ENCODE measurements around the gene MAP4K4.

Gene MAP4K4

DNA sequence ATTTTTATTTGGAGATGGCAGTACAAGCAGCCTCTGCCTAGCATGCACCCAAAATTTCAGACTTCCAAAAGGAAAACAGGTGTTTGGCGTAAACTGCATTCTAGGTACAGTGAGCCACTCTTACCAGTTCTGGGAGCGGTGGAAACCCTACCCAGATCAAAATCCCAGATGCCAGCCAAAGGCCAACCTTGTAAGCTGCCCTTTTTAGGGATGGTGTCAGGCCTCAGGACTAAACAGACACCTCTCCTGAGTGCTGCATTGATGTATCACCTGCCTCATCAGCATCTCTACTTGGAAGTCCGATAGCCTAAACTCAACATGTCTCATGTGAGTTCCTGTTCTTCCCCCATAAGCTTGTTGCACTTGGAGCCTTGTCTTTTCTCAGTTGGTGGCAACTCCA, 104.0 kb downstream of the MAP4K4 start:
- Mint-ChIP-seq H3K27ac (ENCODE audit: low read depth) (no peak overlapping the region), H3K4me3 (no peak overlapping the region), H3K27me3 (no peaks in the 10 kb centered on the region), H3K4me1 (peaks cover 69% of the 10 kb centered on the region), H3K9me3 (no peaks in the 10 kb centered on the region), H3K36me3 (ENCODE audit: insufficient read depth) (no peaks in the 10 kb centered on the region)
- no peak for ATAC-seq (replicated peaks; ENCODE audit: extremely low read depth, poor library complexity, severe bottlenecking)
- DNase-seq (ENCODE audit: low spot score in 2 of 2) = no peak

DNA sequence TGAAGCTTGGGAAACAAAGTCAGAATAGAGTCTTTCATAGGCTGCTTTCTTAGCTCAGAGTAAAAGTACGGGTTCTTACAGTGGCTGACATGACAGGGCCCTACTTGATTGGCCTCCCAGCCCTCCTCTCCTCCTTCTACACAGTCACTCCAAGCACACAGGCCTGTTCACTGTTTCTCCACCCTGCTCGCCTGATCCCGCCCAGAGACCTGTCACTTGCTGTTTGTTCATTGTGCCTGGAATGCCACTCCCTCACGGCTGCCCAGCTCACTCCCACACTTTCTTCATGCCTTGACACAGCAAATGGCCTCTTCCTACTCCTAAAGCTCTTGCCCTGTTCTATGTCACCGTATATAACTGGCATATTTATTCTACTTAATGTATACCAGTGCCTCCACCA, 104.8 kb downstream of the MAP4K4 start:
- ATAC-seq (replicated peaks; ENCODE audit: extremely low read depth, poor library complexity, severe bottlenecking) (no peak), DNase-seq (ENCODE audit: low spot score in 2 of 2) (no peak)
- Mint-ChIP-seq H3K27me3 (no peaks in the 10 kb centered on the region), H3K27ac (ENCODE audit: low read depth) (no peak overlapping the region), H3K9me3 (no peaks in the 10 kb centered on the region), H3K4me3 (no peak overlapping the region), H3K36me3 (ENCODE audit: insufficient read depth) (no peaks in the 10 kb centered on the region), H3K4me1 (peaks cover 66% of the 10 kb centered on the region)

DNA sequence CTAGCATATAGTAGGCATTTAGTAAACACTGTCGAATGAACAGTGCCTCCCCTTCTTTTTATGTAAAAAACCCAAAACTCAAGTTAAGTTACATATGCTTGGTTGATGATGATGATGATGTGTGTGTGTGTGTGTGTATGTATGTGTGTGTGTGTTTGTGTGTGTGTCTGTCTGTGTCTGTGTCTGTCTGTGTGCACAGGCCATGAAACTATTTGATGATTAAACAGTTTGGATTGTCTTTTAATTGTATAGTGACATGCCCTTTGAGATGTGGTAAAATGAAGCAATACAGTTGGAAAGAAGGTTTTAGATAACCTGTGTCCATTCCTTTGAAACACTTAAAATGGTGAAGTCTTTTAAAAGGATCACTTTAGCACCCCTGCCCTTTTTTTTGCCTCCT, 105.6 kb downstream of the MAP4K4 start:
- Mint-ChIP-seq H3K27me3 (no peaks in the 10 kb centered on the region), H3K4me1 (peaks cover 72% of the 10 kb centered on the region), H3K27ac (ENCODE audit: low read depth) (no peak overlapping the region), H3K4me3 (no peak overlapping the region), H3K9me3 (no peaks in the 10 kb centered on the region), H3K36me3 (ENCODE audit: insufficient read depth) (no peaks in the 10 kb centered on the region)
- ATAC-seq (replicated peaks; ENCODE audit: extremely low read depth, poor library complexity, severe bottlenecking) (no peak), DNase-seq (ENCODE audit: low spot score in 2 of 2) (no peak)

DNA sequence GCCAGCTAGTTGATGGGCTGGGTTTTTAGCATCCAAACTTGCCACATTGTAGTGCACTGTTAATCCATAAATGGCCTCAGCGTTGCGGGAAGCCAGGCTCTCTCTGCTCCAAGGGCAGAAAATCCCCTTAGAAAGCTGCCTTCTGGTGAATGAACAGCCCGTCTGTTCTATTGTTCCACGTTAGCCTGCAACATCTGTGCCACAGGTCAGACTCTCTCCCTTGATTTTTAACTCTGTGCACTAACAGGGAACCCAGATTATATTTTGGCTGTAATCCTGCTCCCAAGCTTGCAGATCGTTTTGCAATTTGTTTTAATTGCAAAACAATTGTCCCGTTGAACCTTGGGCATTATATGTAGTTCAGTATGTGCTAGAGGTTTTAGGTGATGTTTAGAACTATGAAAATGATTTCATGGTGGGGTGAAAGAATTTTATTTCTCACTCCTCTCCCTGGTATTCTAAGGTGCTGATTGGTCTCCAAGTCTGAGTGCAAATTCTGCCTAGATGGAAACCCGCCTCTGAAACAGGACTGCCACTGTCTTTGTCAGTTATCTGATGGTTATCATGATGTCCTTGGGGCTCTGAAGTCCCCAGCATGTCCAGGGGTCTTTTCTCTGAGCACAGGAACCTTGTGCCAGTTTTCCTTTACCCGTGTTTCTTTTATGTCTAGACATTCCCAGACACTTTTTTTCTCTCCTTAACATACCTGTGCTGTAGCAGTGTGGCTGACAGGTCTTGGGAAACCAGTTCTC, 106.6 kb downstream of the MAP4K4 start:
- ATAC-seq (replicated peaks; ENCODE audit: extremely low read depth, poor library complexity, severe bottlenecking) (no peak), DNase-seq (ENCODE audit: low spot score in 2 of 2) (no peak)
- no peaks in the 10 kb centered on the region for H3K36me3 Mint-ChIP-seq (ENCODE audit: insufficient read depth)
- H3K9me3 Mint-ChIP-seq = no peaks in the 10 kb centered on the region
- H3K27me3 Mint-ChIP-seq = no peaks in the 10 kb centered on the region
- no peak overlapping the region for H3K4me3 Mint-ChIP-seq
- no peak overlapping the region for H3K27ac Mint-ChIP-seq (ENCODE audit: low read depth)
- H3K4me1 Mint-ChIP-seq = peaks cover 71% of the 10 kb centered on the region

DNA sequence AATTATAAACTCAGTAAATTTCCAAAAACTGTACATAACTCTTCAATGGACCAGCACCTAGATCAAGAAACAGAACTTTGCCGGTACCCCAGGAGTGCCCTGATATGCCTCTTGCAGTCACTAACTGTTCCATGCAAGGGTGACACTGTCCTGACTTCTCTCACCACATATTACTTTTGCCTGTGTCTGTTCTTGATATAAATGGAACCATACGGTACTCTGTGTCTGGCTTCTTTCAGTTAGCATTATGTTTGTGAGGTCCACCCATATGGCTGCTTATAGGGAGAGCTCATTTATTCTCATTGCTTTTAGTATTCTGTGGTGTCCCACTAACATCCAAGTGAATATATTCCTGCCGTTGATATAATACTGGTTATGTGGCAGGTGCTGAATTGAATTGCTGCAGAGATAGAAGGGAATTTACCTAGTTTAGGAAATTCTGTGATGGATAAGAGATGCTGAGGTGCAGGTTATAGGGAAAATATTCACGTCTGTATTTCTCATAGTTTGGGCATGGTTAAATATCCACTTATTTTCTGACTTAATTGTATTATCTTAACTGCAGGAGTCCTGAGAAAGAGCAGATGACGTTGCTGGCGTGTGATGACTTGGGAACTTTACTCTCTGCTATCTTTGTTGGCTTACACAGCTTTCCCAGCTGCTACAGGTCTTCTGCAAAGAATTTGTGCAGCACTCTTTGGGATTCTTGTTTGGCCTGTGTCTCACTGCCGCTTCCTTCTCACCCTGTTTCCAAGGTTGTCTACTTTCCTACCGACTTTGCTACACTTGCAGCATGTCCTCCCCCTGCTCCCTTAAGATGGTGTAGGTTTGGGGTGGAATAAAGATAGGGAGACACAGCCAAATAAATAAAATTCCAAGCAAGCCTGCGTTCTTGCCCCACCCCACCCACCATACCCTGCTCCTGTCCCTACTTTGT, 107.9 kb downstream of the MAP4K4 start:
- Mint-ChIP-seq H3K4me3 (no peak overlapping the region), H3K36me3 (ENCODE audit: insufficient read depth) (no peaks in the 10 kb centered on the region), H3K27me3 (no peaks in the 10 kb centered on the region), H3K4me1 (peaks cover 68% of the 10 kb centered on the region), H3K27ac (ENCODE audit: low read depth) (peak overlapping the region; percentile 4), H3K9me3 (no peaks in the 10 kb centered on the region)
- no peak for ATAC-seq (replicated peaks; ENCODE audit: extremely low read depth, poor library complexity, severe bottlenecking)
- DNase-seq (ENCODE audit: low spot score in 2 of 2) = no peak

DNA sequence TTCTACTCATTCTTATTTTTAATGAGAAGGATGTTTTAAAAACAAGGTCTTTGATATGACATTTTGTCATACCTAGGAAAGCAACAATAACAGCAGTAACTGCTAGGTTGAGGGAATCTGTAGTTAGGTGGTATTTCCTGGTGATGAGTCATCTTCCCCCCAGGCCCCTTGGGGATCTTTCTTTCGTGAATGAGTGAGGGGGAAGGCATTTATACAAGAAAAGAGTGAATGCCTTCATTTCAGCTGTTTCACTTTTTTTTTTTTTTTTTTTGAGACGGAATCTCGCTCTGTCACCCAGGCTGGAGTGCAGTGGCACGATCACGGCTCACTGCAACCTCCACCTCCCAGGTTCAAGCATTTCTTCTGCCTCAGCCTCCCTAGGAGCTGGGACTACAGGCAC, 108.6 kb downstream of the MAP4K4 start:
- Mint-ChIP-seq H3K4me1 (peaks cover 68% of the 10 kb centered on the region), H3K27ac (ENCODE audit: low read depth) (no peak overlapping the region), H3K9me3 (no peaks in the 10 kb centered on the region), H3K36me3 (ENCODE audit: insufficient read depth) (no peaks in the 10 kb centered on the region), H3K27me3 (no peaks in the 10 kb centered on the region), H3K4me3 (no peak overlapping the region)
- ATAC-seq (replicated peaks; ENCODE audit: extremely low read depth, poor library complexity, severe bottlenecking) (peak; percentile 58), DNase-seq (ENCODE audit: low spot score in 2 of 2) (no peak)

DNA sequence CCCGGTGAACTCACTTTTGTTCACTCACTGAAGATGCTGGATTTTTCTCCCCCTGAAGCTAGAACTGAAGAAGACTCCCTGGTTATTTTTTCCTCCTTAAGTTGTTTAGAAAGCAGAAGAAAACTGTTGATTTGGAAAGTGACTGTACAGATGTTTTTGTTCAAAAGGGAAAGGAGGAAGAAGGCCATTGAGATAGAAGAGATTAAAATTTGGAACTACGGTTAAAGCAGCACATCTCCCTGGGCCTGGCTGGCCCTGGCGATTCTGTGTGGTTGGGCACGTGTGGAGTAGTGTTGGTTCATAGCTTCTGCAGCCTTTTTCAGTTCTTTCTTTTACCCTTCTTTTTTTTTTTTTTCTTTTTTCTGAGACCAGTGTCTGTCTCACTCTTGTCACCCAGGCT, 109.2 kb downstream of the MAP4K4 start:
- Mint-ChIP-seq H3K9me3 (no peaks in the 10 kb centered on the region), H3K36me3 (ENCODE audit: insufficient read depth) (no peaks in the 10 kb centered on the region), H3K4me3 (no peak overlapping the region), H3K27ac (ENCODE audit: low read depth) (no peak overlapping the region), H3K4me1 (peaks cover 69% of the 10 kb centered on the region), H3K27me3 (no peaks in the 10 kb centered on the region)
- ATAC-seq (replicated peaks; ENCODE audit: extremely low read depth, poor library complexity, severe bottlenecking) (no peak), DNase-seq (ENCODE audit: low spot score in 2 of 2) (no peak)

DNA sequence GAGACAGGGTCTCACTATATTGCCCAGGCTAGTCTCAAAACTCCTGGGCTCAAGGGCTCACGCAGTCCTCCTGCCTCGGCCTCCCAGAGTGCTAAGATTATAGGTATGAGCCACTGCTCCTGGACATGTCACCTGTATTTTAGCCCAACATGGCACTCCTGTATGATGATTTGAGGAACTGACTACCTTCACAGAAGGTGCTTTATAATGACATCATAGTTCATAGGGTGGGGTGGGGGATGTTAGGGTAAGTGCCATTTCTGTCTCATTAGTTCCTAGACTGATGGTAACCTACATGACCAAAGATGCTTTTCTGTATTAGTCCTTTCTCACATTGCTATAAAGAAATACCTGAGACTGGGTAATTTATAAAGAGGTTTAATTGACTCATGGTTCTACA, 109.7 kb downstream of the MAP4K4 start:
- Mint-ChIP-seq H3K9me3 (no peaks in the 10 kb centered on the region), H3K27me3 (no peaks in the 10 kb centered on the region), H3K36me3 (ENCODE audit: insufficient read depth) (no peaks in the 10 kb centered on the region), H3K4me1 (peaks cover 67% of the 10 kb centered on the region), H3K4me3 (no peak overlapping the region), H3K27ac (ENCODE audit: low read depth) (no peak overlapping the region)
- DNase-seq (ENCODE audit: low spot score in 2 of 2) (no peak), ATAC-seq (replicated peaks; ENCODE audit: extremely low read depth, poor library complexity, severe bottlenecking) (no peak)

DNA sequence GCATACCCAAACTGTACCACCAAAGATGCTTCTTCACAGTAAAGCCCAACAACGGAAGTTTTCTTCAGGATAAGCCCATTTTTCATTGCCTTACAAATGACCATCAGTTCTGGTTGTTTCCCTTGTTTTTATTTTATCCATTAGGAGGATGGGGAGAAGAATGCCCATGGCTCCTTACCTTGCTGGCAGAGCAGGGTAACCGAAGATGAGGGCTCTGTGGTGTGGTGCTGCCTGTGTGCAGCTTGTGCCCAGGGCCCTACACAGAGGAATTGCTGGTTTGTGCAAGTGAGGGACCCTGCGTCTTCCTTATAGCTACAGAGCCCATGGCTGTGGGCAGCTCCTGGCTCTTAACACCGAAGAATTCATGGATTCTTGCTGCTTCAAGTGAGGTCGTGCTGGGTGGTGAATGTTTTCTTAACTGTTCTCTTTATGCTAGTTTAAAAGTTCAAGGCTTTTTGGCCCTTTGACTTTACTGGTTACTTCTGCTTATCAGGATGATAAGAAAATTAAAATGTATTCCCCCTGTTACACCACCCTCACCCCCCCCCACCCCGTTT, 110.6 kb downstream of the MAP4K4 start:
- H3K27ac Mint-ChIP-seq (ENCODE audit: low read depth) = no peak overlapping the region
- H3K4me1 Mint-ChIP-seq = peaks cover 63% of the 10 kb centered on the region
- no peak for DNase-seq (ENCODE audit: low spot score in 2 of 2)
- ATAC-seq (replicated peaks; ENCODE audit: extremely low read depth, poor library complexity, severe bottlenecking) = no peak
- H3K9me3 Mint-ChIP-seq = no peaks in the 10 kb centered on the region
- H3K4me3 Mint-ChIP-seq = no peak overlapping the region
- no peaks in the 10 kb centered on the region for H3K36me3 Mint-ChIP-seq (ENCODE audit: insufficient read depth)
- no peaks in the 10 kb centered on the region for H3K27me3 Mint-ChIP-seq

DNA sequence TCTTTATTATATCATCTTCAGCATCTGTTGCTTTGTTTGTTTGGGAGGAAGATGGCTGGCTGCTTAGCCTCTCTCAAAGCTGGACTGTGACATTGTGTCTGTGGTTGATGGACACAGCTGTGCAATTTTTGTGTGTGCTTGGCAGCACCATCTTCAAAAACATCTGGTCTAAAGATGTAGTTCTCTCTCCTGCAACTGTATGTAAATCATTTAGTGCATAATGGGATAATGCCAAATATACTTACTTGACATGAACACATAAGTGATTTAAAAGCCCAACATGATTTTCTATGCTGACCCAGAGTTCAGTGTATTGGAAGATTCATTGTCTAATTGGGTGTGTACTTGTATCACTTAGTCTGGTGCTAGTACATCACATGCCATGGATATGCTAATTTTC, 112.2 kb downstream of the MAP4K4 start:
- ATAC-seq (replicated peaks; ENCODE audit: extremely low read depth, poor library complexity, severe bottlenecking) = no peak
- Mint-ChIP-seq H3K27ac (ENCODE audit: low read depth) (no peak overlapping the region), H3K4me3 (no peak overlapping the region), H3K4me1 (peaks cover 68% of the 10 kb centered on the region), H3K27me3 (no peaks in the 10 kb centered on the region), H3K36me3 (ENCODE audit: insufficient read depth) (no peaks in the 10 kb centered on the region), H3K9me3 (no peaks in the 10 kb centered on the region)
- DNase-seq (ENCODE audit: low spot score in 2 of 2) = no peak

DNA sequence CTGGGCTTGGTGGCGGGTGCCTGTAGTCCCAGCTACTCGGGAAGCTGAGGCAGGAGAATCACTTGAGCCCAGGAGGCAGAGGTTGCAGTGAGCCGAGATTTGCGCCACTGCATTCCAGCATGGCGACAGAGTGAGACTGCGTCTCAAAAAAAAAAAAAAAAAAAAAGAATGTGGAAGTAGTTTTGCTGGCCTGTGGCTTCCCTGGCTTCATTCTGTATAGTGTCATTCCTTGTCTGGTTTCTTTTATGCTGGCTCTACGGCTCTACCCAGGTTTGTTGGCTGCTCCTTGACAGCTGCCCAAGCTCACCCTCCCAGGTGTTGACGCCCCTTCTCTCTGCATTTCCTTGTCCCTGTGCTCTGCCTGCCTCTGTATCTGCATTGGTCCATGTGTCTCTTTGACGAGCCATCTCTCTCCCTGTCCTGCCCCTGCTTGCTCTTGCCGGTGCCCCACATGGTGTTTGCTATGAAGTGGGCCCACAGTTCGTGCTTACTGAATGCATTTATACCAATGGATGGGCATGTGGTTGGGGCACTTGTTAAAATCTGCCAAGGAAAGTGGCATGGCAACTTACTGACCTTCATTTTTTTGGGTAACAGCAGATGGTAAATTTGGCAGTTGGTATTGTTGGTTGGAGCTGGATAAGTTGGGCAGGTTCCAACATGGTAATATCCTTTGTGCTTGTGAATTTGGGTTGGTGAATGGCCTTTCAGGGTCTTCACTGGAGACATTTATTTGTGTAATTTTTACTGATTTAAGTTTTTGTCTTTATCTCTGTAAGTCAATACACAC, 113.9 kb downstream of the MAP4K4 start:
- Mint-ChIP-seq H3K4me1 (peaks cover 63% of the 10 kb centered on the region), H3K9me3 (no peaks in the 10 kb centered on the region), H3K4me3 (no peak overlapping the region), H3K27me3 (no peaks in the 10 kb centered on the region), H3K36me3 (ENCODE audit: insufficient read depth) (no peaks in the 10 kb centered on the region), H3K27ac (ENCODE audit: low read depth) (no peak overlapping the region)
- no peak for ATAC-seq (replicated peaks; ENCODE audit: extremely low read depth, poor library complexity, severe bottlenecking)
- no peak for DNase-seq (ENCODE audit: low spot score in 2 of 2)

DNA sequence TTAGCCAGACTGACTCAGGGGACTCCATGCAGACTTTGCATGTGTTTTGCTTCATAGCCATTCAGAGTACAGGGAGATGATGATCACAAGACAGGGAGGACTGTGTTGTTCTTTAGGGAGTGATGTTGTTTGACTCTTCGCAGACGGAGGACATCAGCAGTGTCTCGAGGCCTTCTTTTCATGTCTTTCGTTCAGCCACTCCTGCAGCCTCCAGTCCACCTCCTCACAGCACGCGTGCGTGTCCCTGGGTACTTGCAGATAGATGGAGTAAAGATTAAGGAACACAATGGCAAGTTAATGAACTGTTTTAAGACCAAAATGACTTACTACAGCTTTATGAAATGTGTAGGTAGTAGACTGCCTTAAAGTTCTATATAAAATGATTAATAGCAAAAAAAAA, 114.7 kb downstream of the MAP4K4 start:
- DNase-seq (ENCODE audit: low spot score in 2 of 2) (no peak), ATAC-seq (replicated peaks; ENCODE audit: extremely low read depth, poor library complexity, severe bottlenecking) (no peak)
- Mint-ChIP-seq H3K36me3 (ENCODE audit: insufficient read depth) (no peaks in the 10 kb centered on the region), H3K27ac (ENCODE audit: low read depth) (no peak overlapping the region), H3K4me1 (peaks cover 64% of the 10 kb centered on the region), H3K4me3 (no peak overlapping the region), H3K9me3 (no peaks in the 10 kb centered on the region), H3K27me3 (no peaks in the 10 kb centered on the region)
